H9 (cell line): ENCODE results near the gene KCNE4. TPM values are rescaled to one million over a fixed set of nuclear protein-coding genes. Genes with fewer than 3 reads are reported as not detected.

Source experiments
- DNase-seq: peaks from one replicate; pipeline ENCODE4 v3.0.0-alpha.2; 2017
- H2AFZ ChIP-seq: one replicate; pipeline ENCODE4 v1.6.1; 2013; ENCODE audit warnings: mild to moderate bottlenecking, low read length, control low read depth, moderate library complexity
- H2AK5ac ChIP-seq: 2 replicates; pipeline ENCODE4 v1.6.1; 2013; ENCODE audit warnings: low read length, control low read depth, mixed read lengths; ENCODE audit not compliant: insufficient read length
- H2BK120ac ChIP-seq: one replicate; pipeline ENCODE4 v1.6.1; 2013; ENCODE audit warnings: low read depth, mild to moderate bottlenecking, low read length, control low read depth, inconsistent platforms; ENCODE audit not compliant: poor library complexity, severe bottlenecking
- H2BK12ac ChIP-seq: 2 replicates; pipeline ENCODE4 v1.6.1; 2013; ENCODE audit warnings: low read length, control low read depth, mixed read lengths, low read depth; ENCODE audit not compliant: insufficient read length
- H2BK15ac ChIP-seq: 2 replicates; pipeline ENCODE4 v1.6.1; 2013; ENCODE audit warnings: low read depth, low read length, control low read depth
- H2BK20ac ChIP-seq: one replicate; pipeline ENCODE4 v1.6.1; 2013; ENCODE audit warnings: low read depth, mild to moderate bottlenecking, low read length, control low read depth, inconsistent platforms; ENCODE audit not compliant: poor library complexity, severe bottlenecking
- H2BK5ac ChIP-seq: 2 replicates; pipeline ENCODE4 v1.6.1; 2013; ENCODE audit warnings: low read length, control low read depth, mixed read lengths; ENCODE audit not compliant: insufficient read length
- H3K14ac ChIP-seq: 2 replicates; pipeline ENCODE4 v1.6.1; 2013; ENCODE audit warnings: low read length, control low read depth; ENCODE audit not compliant: insufficient read depth
- H3K18ac ChIP-seq: 2 replicates; pipeline ENCODE4 v1.6.1; 2013; ENCODE audit warnings: low read depth, mild to moderate bottlenecking, mixed read lengths, low read length, control low read depth; ENCODE audit not compliant: insufficient read length
- H3K23ac ChIP-seq: 2 replicates; pipeline ENCODE4 v1.6.1; 2013; ENCODE audit warnings: low read length, control low read depth, mixed read lengths, low read depth; ENCODE audit not compliant: insufficient read length
- H3K23me2 ChIP-seq: 2 replicates; pipeline ENCODE4 v1.6.1; 2013; ENCODE audit warnings: low read depth, mild to moderate bottlenecking, mixed read lengths, low read length, control low read depth; ENCODE audit not compliant: insufficient read length, poor library complexity, severe bottlenecking
- H3K27ac ChIP-seq: 2 replicates; pipeline ENCODE4 v1.5.1; 2013; ENCODE audit warnings: low read length, control low read depth, mixed read lengths, low read depth; ENCODE audit not compliant: insufficient read length
- H3K27me3 ChIP-seq: 2 replicates; pipeline ENCODE4 v1.6.1; 2013; ENCODE audit warnings: low read length, control low read depth, inconsistent platforms; ENCODE audit not compliant: insufficient read depth
- H3K4ac ChIP-seq: 2 replicates; pipeline ENCODE4 v1.6.1; 2013; ENCODE audit warnings: low read depth, mild to moderate bottlenecking, control low read depth, inconsistent platforms, low read length, moderate library complexity
- H3K4me1 ChIP-seq: 2 replicates; pipeline ENCODE4 v1.6.1; 2013; ENCODE audit warnings: low read length, control low read depth, inconsistent platforms; ENCODE audit not compliant: insufficient read depth
- H3K4me2 ChIP-seq: 2 replicates; pipeline ENCODE4 v1.6.1; 2013; ENCODE audit warnings: low read length, control low read depth, mixed read lengths; ENCODE audit not compliant: insufficient read length, insufficient read depth
- H3K56ac ChIP-seq: 2 replicates; pipeline ENCODE4 v1.6.1; 2013; ENCODE audit warnings: low read depth, mild to moderate bottlenecking, mixed read lengths, low read length, control low read depth; ENCODE audit not compliant: insufficient read length
- H3K79me1 ChIP-seq: 2 replicates; pipeline ENCODE4 v1.6.1; 2013; ENCODE audit warnings: low read depth, mild to moderate bottlenecking, moderate library complexity, low read length, control low read depth, inconsistent platforms; ENCODE audit not compliant: insufficient read depth, poor library complexity, severe bottlenecking
- H3K79me2 ChIP-seq: 2 replicates; pipeline ENCODE4 v1.6.1; 2013; ENCODE audit warnings: low read length, control low read depth, inconsistent platforms; ENCODE audit not compliant: insufficient read depth
- H3K9ac ChIP-seq: 2 replicates; pipeline ENCODE4 v1.6.1; 2013; ENCODE audit warnings: low read length, control low read depth, mixed read lengths; ENCODE audit not compliant: insufficient read length; ENCODE audit errors: extremely low read depth
- H3K9me3 ChIP-seq: one replicate; pipeline ENCODE4 v1.6.1; 2013; ENCODE audit warnings: low read depth, low read length, inconsistent platforms; ENCODE audit not compliant: control insufficient read depth
- H3T11ph ChIP-seq: one replicate; pipeline ENCODE4 v1.6.1; 2013; ENCODE audit warnings: mild to moderate bottlenecking, low read length, control low read depth, inconsistent platforms
- H4K20me1 ChIP-seq: one replicate; pipeline ENCODE4 v1.6.1; 2013; ENCODE audit not compliant: control insufficient read depth, insufficient read length, insufficient read depth
- H4K5ac ChIP-seq: 2 replicates; pipeline ENCODE4 v1.6.1; 2013; ENCODE audit warnings: low read depth, mild to moderate bottlenecking, mixed read lengths, low read length, control low read depth; ENCODE audit not compliant: insufficient read length
- H4K8ac ChIP-seq: replicated peaks from 2 replicates; pipeline ENCODE4 v1.6.1; 2013; ENCODE audit warnings: low read length, control low read depth, mixed read lengths, low read depth; ENCODE audit not compliant: insufficient read length
- H4K91ac ChIP-seq: 2 replicates; pipeline ENCODE4 v1.6.1; 2013; ENCODE audit warnings: low read depth, mild to moderate bottlenecking, moderate library complexity, mixed read lengths, low read length, control low read depth; ENCODE audit not compliant: insufficient read length
- H3K27ac Mint-ChIP-seq, 3 experiments: 2 replicates in 2 of 3; 3 replicates in 1 of 3; pipeline ENCODE4 v1.8.0; 2020 to 2021; ENCODE audit warnings: mixed read lengths in 3 of 3, mild to moderate bottlenecking in 1 of 3, moderate library complexity in 1 of 3
- H3K27me3 Mint-ChIP-seq: 2 replicates; pipeline ENCODE4 v1.8.0; 2021; ENCODE audit warnings: low read depth, mild to moderate bottlenecking, moderate library complexity, mixed read lengths
- H3K36me3 Mint-ChIP-seq, 3 experiments: 2 replicates in 2 of 3; 3 replicates in 1 of 3; pipeline ENCODE4 v1.8.0; 2020 to 2021; ENCODE audit warnings: low read depth in 3 of 3, mixed read lengths in 3 of 3; ENCODE audit not compliant: insufficient read depth in 1 of 3
- H3K4me1 Mint-ChIP-seq, 2 experiments: 2 replicates each; pipeline ENCODE4 v1.8.0; 2020; ENCODE audit warnings: mixed read lengths in 2 of 2
- H3K4me3 Mint-ChIP-seq, 2 experiments: 2 replicates in 1 of 2; 3 replicates in 1 of 2; pipeline ENCODE4 v1.8.0; 2020 to 2021; ENCODE audit warnings: mild to moderate bottlenecking in 2 of 2, mixed read lengths in 2 of 2, moderate library complexity in 1 of 2
- H3K9me3 Mint-ChIP-seq, 2 experiments: 2 replicates in 1 of 2; 3 replicates in 1 of 2; pipeline ENCODE4 v1.8.0; 2020; ENCODE audit warnings: mild to moderate bottlenecking in 2 of 2, mixed read lengths in 2 of 2, moderate library complexity in 1 of 2
- CTCF ChIP-seq: fragments of 200-600 bp; sonication (generic); conservative IDR thresholded peaks from 3 replicates; pipeline ENCODE4 v1.8.0; 2021; ENCODE audit warnings: antibody characterized with exemption, mild to moderate bottlenecking
- WGBS: extraction: QIAGEN DNeasy Blood & Tissue Kit; methylation state at CpG from one replicate; pipeline ENCODE4 v1.1.7; 2013; ENCODE audit warnings: missing lambda C conversion rate, low lambda C conversion rate, mixed read lengths; ENCODE audit not compliant: insufficient read length; ENCODE audit errors: extremely low coverage; 5-methylcytosine and 5-hydroxymethylcytosine counted together
- total RNA-seq: library from RNA; stranded (reverse); gene quantifications from 2 replicates; pipeline ENCODE4 v1.2.1, GENCODE V29; 2021

The KCNE4 gene
- total RNA-seq, 1 experiment from 2014 or later: 0.24 TPM

DNA sequence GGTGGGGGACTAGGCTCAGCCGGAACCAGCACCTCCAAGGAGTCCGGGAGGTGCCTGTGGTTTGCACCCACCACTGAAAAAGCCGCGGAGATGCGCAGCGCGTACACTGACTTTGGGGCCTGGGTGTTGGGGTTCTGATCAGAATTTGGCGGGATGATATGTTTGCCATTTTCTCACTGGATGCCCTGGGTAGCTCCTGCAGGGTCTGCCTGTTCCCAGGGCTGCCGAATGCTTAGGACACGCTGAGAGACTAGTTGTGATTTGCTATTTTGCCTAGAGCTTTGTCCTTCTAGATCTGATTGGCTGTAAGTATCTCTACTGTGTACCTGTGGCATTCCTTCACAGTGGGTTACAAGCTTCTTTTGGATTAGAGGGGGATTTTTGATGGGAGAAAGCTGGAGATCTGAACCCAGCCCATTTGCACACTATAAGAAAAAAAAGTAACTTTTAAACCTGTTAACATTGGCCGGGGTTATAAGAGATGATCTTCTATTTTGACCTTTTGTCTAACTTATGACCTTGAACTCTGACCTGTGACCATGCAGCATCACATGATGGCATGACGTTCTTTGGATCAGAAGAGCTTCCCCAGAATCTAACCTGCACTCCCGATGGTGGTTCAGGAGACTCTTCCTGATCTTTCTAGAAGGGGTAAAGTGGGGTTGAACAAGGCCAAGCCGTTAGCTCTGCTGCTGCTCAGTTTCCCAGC lies 1.6 kb downstream of the KCNE4 start:
- H2AFZ ChIP-seq: no peak overlapping the region

More for the DNA sequence above, 1.6 kb downstream of the KCNE4 start:
- H3K36me3 Mint-ChIP-seq: no peaks in the 10 kb centered on the region
- Histone ChIP-seq H4K91ac (no peak overlapping the region), H4K5ac (no peak overlapping the region), H3K56ac (no peak overlapping the region), H2BK12ac (no peak overlapping the region), H3K79me2 (no peaks in the 10 kb centered on the region), H3K9me3 (no peaks in the 10 kb centered on the region), H3K4me2 (no peak overlapping the region), H3K18ac (no peak overlapping the region), H4K8ac (no peak overlapping the region), H2BK5ac (no peak overlapping the region), H3K4me1 (no peaks in the 10 kb centered on the region; the same call in 1 of the 2 replicates), H3K23me2 (no peaks in the 10 kb centered on the region), H2AK5ac (no peak overlapping the region), H3K27me3 (no peaks in the 10 kb centered on the region; the same call in 1 of the 2 replicates), H3K27ac (no peak overlapping the region), H3K4ac (no peak overlapping the region), H2BK120ac (no peak overlapping the region), H3K23ac (no peak overlapping the region), H3K9ac (no peak overlapping the region), H3T11ph (no peak overlapping the region), H3K14ac (peak overlapping the region; percentile 25; the same call in 1 of the 2 replicates), H2BK20ac (no peak overlapping the region), H2BK15ac (no peak overlapping the region), H3K79me1 (no peaks in the 10 kb centered on the region), H4K20me1 (no peaks in the 10 kb centered on the region)
- H3K27me3 Mint-ChIP-seq: peaks cover 10% of the 10 kb centered on the region; the same call in 1 of the 2 replicates
- peaks cover 0 to 2% of the 10 kb centered on the region in 2 experiments; a peak in 1 of 5 replicates for H3K9me3 Mint-ChIP-seq
- WGBS: no CpG with 5 or more reads among the region's 14 CpGs
- DNase-seq: no peak
- H3K4me3 Mint-ChIP-seq: 0 out of 5 replicates have a peak overlapping the region, but pooled peaks of 1 of the 2 experiments have one; percentile 34
- no peak for TF ChIP-seq CTCF
- peaks cover 34 to 46% of the 10 kb centered on the region in 2 experiments for H3K4me1 Mint-ChIP-seq
- no peak overlapping the region for H3K27ac Mint-ChIP-seq
